Measurements from ENCODE around the gene COL5A1. TPM values are rescaled to one million over a fixed set of nuclear protein-coding genes. Genes with fewer than 3 reads are reported as not detected.

COL5A1 gene
- total and polyA plus RNA-seq, 2 experiments from 2014 or later, result 2.5 to 13.1 TPM

GRCh38 chr9:134740071-134740470, 98.5 kb downstream of the COL5A1 start:
- no peak overlapping the region for H3K4me3 Mint-ChIP-seq
- H3K36me3 Mint-ChIP-seq (ENCODE audit: low read depth), result no peaks in the 10 kb centered on the region; the same call in 1 of the 3 replicates
- Histone ChIP-seq H3F3A (replicated peaks; ENCODE audit: low read depth) (no peaks in the 10 kb centered on the region), H3K4me2 (no peak overlapping the region), H4K20me1 (replicated peaks; ENCODE audit: insufficient read depth) (no peaks in the 10 kb centered on the region), H3K36me3 (ENCODE audit: insufficient read depth) (no peaks in the 10 kb centered on the region), H2AFZ (no peak overlapping the region), H3K79me2 (replicated peaks; ENCODE audit: insufficient read depth) (no peaks in the 10 kb centered on the region), H3K4me1 (ENCODE audit: insufficient read depth) (no peaks in the 10 kb centered on the region), H3K4me3 (no peak overlapping the region), H3K27ac (ENCODE audit: low read depth) (no peak overlapping the region), H3K9me2 (ENCODE audit: insufficient read depth) (no peaks in the 10 kb centered on the region), H3K27me3 (ENCODE audit: insufficient read depth) (no peaks in the 10 kb centered on the region)
- peaks cover 3% of the 10 kb centered on the region; the same call in 2 of the 3 replicates for H3K4me1 Mint-ChIP-seq
- TF ChIP-seq NANOG (IDR thresholded peaks at IDR 0.05; ENCODE audit: borderline replicate concordance), result no peak
- no peak for TF ChIP-seq ETS1 (IDR thresholded peaks at IDR 0.05)
- no peak for TF ChIP-seq ZNF114 (CRISPR knock-in tag; IDR thresholded peaks at IDR 0.05)
- TF ChIP-seq EZH2 (IDR thresholded peaks at IDR 0.05; ENCODE audit: low read depth, unreplicated experiment), result no peak
- TF ChIP-seq POLR2AphosphoS5 (IDR thresholded peaks at IDR 0.05; ENCODE audit: low read depth), result no peak
- TF ChIP-seq STAT1 (IDR thresholded peaks at IDR 0.05; ENCODE audit: unreplicated experiment), result no peak
- no peak for TF ChIP-seq ZNF462 (CRISPR knock-in tag; IDR thresholded peaks at IDR 0.05)
- TF ChIP-seq EZH2phosphoT487 (IDR thresholded peaks at IDR 0.05; ENCODE audit: unreplicated experiment), result no peak
- peaks cover 13% of the 10 kb centered on the region for H3K27me3 Mint-ChIP-seq (ENCODE audit: insufficient read depth, low read depth, poor library complexity)
- H3K27ac Mint-ChIP-seq, result no peak overlapping the region
- H3K9me3 Mint-ChIP-seq, result no peaks in the 10 kb centered on the region
- ATAC-seq, result no peak
- no peak for DNase-seq (ENCODE audit: low spot score)

Measured in GM23338 (cell line).